ENCODE measurements around the gene LRRC4C.
"Not testable (repeated sequence)": the region's sequence is repeated elsewhere in the genome, so short reads cannot be mapped to it uniquely, and the experiment has no call there.

Gene LRRC4C

DNA sequence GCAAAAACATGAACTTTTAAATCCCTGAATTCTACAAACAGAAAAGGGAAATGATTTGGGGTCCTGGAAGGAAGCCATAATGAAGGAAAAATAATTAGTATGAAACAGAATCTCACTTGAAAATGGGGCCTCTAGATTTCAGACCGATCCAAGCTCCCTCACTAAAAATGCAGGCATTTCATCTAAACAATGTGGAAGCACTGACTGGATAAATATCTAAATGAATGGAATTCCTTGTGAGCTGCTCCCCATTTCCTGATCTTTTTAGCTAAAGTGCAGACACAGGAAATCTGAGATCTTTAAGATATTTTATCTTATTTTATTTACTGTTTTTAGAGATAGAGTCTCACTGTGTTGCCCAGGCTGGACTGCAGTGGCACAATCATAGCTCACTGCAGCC, 1255.8 kb downstream of the LRRC4C start:
- DNase-seq: no peak

DNA sequence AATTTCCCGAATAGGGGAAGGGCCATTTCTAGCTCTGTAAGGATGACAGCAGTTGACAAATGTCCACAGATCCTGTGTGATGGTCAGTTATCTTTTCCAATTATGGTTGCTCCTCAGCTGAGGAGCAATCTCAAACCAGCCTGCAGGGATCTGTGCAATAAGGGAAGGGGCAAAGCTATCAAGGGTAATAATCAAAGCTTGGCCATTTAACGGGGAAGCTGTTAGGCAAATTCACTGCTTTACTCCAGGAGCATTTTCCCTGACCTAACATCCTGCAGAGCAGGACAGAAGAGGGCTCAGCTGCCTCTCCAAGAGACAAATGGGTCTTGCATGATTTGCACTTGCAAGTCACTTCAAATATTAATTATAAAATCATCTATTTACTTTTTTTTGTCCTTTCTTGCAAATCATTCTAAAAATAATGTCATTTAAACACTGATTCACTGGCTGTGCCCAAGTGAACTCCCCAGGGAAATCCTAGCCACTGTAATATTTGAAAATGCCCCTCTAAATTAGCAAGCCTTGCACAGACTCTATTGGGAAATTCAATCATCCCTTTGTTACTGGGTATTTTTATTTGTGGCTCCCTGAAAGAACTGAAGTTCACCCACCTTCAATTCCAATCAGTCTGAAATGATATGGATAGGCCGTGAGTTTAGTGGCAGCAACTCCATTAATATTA, 1256.7 kb downstream of the LRRC4C start:
- no peak for DNase-seq

DNA sequence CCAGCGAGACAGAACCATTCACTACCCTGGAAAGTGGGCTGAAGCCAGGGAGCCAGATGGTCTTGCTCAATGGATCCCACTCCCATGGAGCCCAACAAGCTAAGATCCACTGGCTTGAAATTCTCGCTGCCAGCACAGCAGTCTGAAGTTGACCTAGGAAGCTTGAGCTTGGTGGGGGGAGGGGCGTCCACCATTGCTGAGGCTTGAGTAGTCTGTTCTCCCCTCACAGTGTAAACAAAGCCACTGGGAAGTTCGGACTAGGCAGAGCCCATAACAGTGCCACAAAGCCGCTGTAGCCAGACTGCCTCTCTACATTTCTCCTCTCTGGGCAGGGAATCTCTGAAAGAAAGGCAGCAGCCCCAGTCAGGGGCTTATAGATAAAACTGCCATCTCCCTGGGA, 1266.9 kb downstream of the LRRC4C start:
- not testable (repeated sequence) for DNase-seq

- no peak for DNase-seq
These were observed 1269.2 kb downstream of the LRRC4C start for GRCh38 chr11:40190294-40190693.

- peak; percentile 39 for DNase-seq
These were observed 1270.6 kb downstream of the LRRC4C start for GRCh38 chr11:40188848-40189247.

DNA sequence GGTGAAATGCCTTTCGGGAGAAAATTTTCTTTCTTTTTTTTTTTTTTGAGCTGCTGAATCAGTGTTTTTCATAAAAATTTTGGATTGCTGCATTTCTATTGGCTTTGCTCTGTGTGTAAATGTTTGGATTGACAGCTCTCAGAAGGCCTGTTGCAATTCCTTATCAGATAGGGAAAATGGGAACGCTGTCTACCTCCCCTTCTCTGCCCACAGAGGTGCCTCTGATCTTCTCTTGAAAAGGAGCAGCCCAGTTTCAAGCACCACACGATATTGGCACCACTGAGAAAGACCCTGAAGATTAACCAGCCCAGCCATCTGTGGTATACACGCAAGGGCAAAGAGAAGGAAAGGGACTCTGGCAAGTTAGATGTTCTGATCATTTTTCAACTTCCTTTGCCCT, 1272.2 kb downstream of the LRRC4C start:
- DNase-seq: no peak

DNA sequence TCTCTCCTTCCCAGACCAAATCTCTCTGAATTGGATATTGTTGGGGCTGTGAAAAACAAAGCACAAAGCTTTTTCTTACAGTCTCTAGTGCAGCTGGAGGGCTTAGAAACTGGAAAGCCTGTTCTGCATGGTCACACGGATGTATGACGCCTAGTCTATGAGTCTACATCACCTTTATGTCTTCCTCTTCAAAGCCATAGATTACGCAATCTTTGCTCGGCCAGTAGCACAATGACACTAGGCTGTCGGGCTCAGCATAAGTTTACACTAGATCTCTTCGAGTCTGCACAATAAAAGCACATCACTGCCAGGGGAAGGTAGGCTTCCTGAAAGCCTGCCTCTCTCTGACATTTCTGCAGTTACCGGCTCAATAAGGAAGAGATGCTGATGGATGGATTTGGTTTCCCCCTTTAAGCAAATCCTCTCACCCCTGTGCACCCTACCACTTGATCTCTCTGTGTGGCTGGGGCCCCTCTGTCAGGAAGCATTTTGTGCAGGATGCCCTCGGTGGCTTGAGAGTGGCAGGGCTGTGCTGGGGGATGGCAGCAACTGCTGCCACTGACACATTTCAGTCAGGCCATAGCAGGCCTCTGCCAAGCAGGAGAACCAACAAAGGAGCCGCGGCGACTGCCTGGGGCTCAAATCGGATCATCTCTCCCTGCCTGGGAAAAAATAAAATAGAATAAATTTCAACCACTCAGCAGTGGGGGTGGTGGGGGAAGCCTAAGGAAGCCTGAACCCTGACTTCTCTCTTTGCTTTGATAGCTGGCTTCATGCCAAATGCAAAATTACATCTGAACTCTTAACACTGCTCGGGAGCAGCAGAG, 1272.8 kb downstream of the LRRC4C start:
- peak; percentile 28 for DNase-seq

DNA sequence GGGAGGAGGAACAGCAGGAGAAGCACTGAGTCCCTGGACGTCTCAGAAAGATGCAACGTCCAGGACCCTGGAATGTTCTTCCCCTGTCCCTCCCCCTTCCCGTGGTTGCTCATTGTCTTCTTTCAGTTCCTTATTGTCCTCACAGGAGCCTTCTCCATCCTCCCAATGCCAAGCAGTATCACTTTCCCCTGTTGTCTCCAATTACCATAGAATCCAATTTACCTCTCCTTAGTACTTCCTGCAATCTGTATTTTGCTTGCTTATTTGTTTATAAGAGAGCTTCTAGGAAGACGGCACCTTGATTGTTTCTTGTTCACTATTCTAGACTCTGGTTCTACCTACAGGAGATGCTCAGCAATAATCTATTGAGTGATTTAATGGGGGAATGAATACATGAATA, 1273.7 kb downstream of the LRRC4C start:
- DNase-seq: no peak

DNA sequence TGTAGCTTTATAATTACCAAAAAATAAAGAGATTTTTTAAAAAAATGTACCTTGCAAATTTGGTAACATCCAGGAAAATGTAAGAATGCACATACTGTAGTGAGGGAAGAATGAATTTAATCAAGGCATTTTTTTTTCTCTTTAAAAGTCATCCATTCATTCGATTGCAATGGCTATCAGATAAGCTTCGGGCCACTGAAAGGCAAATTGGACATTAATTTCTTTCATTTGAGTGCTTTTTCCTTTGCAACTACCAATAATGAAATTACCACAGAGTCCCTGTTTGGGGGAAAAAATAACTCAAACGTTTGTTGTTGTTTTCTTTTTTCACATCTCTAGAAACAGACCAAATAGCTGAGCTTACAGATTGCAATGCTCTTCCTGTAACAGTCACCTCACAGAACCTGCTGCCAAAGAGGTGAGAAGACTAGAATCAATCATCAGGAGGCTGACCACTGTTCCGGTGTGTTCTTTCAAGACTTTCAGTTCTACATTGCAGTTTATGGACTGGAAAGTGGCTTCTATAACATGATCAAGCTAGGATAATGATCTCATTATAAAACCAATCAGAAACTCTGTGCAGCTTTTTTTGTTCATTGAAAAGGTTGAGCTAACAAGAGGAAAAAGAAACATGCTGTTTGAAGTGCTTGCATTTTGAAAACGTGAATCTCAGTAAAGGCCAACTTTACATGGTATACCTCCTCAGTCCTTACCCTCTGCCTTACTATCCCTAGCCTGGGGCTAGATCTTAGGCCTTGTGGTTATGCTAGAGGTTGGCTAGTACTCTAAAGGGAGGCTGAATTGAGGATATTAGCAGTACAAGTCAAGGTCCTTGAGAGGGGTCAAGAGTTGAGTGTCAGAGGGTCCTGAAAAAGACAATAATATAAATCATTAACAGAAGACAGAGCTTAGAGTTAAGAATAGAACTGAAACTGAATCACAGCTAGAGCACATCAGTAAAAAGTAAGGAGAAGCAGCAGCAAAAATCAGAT, 1276.1 kb downstream of the LRRC4C start:
- no peak for DNase-seq

DNA sequence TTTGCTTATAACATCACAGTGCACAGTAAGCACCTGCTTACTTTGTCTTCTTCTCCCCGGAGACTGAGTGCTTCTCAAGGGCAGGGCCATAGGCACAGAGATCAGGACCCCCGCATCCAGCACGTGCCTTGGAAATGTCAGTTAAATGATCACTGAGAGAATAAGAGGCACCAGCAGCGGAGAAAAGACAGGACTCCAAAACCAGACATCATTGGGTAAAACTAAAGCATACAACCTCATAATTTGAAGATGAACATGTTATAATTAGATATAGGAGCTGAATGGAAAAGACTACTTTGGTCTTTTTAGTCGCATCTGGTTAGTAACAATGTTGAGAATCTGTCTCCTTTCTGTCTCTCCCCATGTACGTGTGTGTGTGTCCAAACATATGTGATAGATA, 1279.9 kb downstream of the LRRC4C start:
- DNase-seq: no peak

- no peak for DNase-seq
These were observed 1281.0 kb downstream of the LRRC4C start for GRCh38 chr11:40178470-40178869.

DNA sequence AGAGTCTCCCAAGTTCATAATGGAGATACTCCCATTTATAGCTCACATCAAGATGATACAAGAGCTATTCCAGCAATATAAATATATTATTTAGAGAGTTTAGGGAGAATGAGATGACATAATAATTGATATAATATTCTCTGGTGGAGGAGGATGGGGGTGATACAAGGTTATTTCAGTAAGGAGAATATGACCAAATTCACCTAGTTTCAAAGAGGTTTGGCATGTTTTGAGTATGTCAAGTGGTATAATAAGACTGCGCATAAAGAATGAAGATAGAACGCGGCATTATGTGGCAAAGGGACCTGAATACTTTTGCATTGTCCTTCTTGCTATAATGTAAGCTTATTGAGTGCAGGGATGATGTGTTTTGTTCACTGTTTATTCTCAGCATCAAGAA, 1283.5 kb downstream of the LRRC4C start:
- no peak for DNase-seq

GRCh38 chr11:40170078-40170477, 1289.4 kb downstream of the LRRC4C start:
- no peak for DNase-seq

GRCh38 chr11:40168414-40168813, 1291.0 kb downstream of the LRRC4C start:
- no peak for DNase-seq

GRCh38 chr11:40167805-40168204, 1291.6 kb downstream of the LRRC4C start:
- not testable (repeated sequence) for DNase-seq

- no peak for DNase-seq
These were observed 1292.6 kb downstream of the LRRC4C start for GRCh38 chr11:40166892-40167291.

DNA sequence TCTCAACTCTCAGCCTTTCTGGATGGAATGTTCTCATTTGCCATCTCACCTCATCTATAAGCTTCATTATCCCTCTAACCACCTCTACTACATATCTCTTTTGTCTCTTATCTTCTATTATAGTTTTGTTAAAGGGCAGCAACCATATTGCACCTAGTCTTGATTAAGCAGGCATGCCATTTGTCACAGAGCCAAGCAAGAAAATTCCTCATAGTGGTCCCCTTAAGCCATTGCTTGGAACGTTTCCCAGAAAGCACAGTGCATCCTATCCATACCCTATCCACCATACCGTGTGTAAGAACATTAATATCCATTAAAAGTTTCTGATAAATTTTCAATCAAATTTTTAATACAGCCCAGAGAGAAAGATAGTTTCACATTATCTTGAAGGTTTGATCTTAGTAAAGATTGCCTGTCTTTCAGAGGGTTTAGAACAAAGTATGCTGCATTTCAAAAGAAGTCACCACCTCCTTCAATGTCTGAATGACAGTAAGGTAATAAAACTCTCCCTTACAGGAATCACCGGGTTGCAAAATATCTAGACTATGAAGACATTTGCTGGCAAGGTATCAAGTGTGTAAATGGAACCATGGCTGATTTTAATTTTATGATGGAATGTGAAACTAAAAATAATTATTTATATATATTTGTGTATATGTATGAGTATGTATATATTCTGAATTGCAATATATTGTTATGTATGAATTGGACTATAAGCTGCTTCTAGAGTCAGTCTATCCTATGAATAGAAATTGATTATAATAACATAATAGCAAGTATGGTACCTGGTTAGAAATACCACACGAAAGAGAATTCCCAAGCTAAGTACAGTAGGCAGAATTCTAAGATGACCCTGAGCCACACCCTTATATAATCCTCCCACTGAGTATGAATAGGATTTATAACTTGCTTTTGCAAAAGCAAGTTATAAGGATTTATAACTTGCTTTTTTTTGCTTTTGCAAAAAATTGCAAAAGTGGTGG, 1296.3 kb downstream of the LRRC4C start:
- no peak for DNase-seq

DNA sequence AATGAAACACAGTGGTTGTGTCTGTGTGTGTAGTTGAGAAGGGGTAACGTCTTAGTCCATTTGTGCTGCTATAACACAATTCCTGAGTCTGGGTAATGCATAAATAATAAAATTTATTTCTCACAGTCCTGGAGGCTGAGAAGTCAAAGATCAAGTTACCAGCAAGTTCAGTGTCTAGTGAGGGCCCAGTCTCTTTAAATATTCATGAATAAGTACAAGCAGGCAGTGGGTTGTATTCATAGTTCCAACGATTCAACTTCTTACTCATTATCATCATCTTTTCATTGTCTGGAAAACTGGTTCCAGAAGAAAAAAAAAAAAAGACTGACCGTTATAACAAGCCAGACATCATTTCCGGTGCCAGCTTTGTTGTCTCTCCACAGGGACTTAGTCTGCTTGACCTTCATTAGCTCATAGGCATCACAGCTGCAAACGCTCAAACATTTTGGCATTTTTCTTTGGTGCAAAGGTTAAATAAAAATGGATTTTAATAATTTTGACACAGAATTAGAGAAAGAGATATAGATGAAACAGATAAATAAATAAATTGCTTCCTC, 1297.5 kb downstream of the LRRC4C start:
- no peak for DNase-seq

DNA sequence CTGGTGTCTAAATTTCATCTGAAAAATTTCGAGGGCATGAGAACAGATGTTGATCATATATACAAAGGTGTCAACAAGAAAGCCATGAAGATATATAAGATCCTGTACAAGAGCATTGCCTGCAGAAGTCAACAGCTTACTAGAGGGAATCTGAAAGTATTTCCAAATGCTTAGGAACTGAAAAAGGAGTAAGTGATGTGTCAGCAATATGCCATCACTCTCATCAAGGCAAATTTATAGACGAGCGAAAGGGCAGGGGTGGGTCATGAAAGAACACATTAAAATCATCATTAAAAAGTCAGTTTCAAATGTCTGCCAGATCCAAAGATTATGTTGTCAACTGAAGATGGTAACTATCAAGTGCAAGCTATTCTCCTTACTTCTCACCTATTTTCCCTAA, 1299.0 kb downstream of the LRRC4C start:
- DNase-seq: no peak

GRCh38 chr11:40149721-40150120, 1309.7 kb downstream of the LRRC4C start:
- no peak for DNase-seq

DNA sequence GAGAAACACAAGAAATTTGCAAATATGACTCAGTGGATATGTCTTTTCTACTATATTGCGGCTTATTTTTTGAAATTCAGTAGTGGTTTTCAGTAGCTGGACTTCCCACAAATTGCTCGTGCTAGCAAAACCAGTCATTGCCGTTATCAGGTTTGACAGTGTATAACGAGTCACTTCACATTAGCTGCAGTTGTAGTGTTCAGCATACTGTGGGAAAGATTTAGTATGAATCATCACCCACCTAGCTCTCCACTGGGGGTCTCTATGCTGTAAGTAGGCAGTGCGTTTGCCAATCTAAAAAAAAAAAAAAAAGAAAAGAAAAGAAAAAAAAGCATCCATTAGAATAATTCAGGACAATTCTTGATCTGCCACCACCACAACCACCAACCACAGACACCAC, 1318.9 kb downstream of the LRRC4C start:
- DNase-seq: no peak

DNA sequence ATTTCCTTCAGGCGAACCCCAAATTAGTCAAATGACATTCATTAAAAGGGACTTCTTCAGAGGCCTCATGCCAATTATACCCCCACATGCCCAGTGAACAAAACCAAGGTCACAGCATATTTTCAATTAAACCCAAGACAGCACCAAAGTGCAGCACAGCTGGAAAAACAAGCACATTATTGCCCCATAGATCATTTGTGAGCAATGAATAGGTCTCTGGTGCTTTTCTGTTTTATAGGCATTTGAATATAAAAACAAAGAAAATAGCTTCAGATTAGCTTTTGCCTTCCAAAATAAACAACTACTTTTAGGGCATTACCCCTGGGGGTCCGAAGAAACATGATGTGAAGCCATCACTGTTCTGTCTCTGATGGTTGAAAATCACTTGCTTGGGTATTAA, 1319.9 kb downstream of the LRRC4C start:
- no peak for DNase-seq

Measured in DMS79 (cell line).